ENCODE results near the gene KCNJ5.

KCNJ5 gene

GRCh38 chr11:128884054-128884453 lies 7.1 kb upstream of the KCNJ5 start:
- no peak for TF ChIP-seq CTCF (IDR thresholded peaks at IDR 0.05)

GRCh38 chr11:128884703-128885338 lies 6.3 kb upstream of the KCNJ5 start:
- peak; percentile 66 for DNase-seq
- H3K9me3 Mint-ChIP-seq: no peaks in the 10 kb centered on the region
- H3K4me3 Mint-ChIP-seq: no peak overlapping the region
- peaks cover 65% of the 10 kb centered on the region for H3K27me3 Mint-ChIP-seq (ENCODE audit: low read depth, poor library complexity)
- H3K4me1 Mint-ChIP-seq: peaks cover 37% of the 10 kb centered on the region
- no peaks in the 10 kb centered on the region for H3K36me3 Mint-ChIP-seq (ENCODE audit: low read depth)
- TF ChIP-seq CTCF (IDR thresholded peaks at IDR 0.05): peak; percentile 92
- H3K27ac Mint-ChIP-seq: no peak overlapping the region

More at GRCh38 chr11:128884054-128884453, 7.1 kb upstream of the KCNJ5 start:
- Mint-ChIP-seq H3K27ac (no peak overlapping the region), H3K27me3 (ENCODE audit: low read depth, poor library complexity) (peaks cover 57% of the 10 kb centered on the region), H3K9me3 (no peaks in the 10 kb centered on the region), H3K4me3 (no peak overlapping the region), H3K36me3 (ENCODE audit: low read depth) (no peaks in the 10 kb centered on the region), H3K4me1 (peaks cover 31% of the 10 kb centered on the region)
- no peak for DNase-seq

- no peak overlapping the region for H3K4me3 Mint-ChIP-seq
- TF ChIP-seq CTCF (IDR thresholded peaks at IDR 0.05): peak; percentile 43
- H3K4me1 Mint-ChIP-seq: peaks cover 43% of the 10 kb centered on the region
- H3K9me3 Mint-ChIP-seq: no peaks in the 10 kb centered on the region
- peak; percentile 35 for DNase-seq
- no peak overlapping the region for H3K27ac Mint-ChIP-seq
- peaks cover 71% of the 10 kb centered on the region for H3K27me3 Mint-ChIP-seq (ENCODE audit: low read depth, poor library complexity)
- no peaks in the 10 kb centered on the region for H3K36me3 Mint-ChIP-seq (ENCODE audit: low read depth)
Measured at GRCh38 chr11:128886406-128887124, 4.6 kb upstream of the KCNJ5 start.

DNA sequence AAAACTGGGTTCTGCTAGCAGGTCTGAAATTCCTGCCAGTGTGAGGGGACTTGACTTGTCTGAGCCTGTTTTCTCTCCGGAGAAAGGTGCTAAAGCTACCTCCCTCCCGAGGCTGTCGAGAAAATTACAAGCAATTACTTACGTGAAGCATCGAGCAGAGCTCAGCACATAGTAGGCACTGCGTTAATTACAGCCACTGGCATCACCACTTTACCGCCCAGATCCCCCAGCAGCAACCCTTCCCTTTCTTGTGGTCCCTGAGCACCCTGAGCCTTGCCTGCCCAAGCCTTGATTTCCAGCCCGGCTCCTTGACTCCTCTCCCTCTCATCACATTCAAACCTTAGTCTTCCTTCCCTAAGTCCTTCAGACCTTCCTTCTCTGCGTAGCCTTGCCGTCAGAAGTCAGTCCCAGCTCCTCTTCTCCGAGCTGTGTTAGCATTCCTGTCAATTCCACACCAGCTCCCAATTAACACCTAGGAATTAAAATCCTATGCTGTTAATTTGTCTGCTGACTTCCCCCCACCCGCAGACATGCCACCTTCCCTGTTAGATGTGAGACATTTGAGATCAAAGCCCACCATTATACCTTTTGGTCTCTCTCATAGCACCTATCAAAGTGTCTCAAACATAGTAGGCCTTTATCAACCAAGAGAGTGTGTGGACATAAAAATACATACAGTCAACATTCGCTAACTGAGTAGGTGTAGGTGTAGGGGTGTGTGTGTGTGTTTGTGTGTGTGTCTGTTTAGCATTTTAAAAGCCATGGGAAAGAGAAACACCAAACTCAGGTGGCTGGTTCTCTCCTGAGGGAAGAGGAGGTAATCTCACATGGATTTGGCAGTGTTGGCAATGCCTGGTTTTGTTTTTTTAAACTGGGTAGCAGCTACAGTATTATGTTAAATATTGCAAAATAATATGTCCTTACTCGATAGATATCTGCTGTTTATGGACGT lies 2.8 kb upstream of the KCNJ5 start:
- no peak overlapping the region for H3K4me3 Mint-ChIP-seq
- DNase-seq: no peak
- H3K27ac Mint-ChIP-seq: no peak overlapping the region
- no peaks in the 10 kb centered on the region for H3K9me3 Mint-ChIP-seq
- peaks cover 73% of the 10 kb centered on the region for H3K27me3 Mint-ChIP-seq (ENCODE audit: low read depth, poor library complexity)
- H3K36me3 Mint-ChIP-seq (ENCODE audit: low read depth): no peaks in the 10 kb centered on the region
- H3K4me1 Mint-ChIP-seq: peaks cover 44% of the 10 kb centered on the region
- no peak for TF ChIP-seq CTCF (IDR thresholded peaks at IDR 0.05)

DNA sequence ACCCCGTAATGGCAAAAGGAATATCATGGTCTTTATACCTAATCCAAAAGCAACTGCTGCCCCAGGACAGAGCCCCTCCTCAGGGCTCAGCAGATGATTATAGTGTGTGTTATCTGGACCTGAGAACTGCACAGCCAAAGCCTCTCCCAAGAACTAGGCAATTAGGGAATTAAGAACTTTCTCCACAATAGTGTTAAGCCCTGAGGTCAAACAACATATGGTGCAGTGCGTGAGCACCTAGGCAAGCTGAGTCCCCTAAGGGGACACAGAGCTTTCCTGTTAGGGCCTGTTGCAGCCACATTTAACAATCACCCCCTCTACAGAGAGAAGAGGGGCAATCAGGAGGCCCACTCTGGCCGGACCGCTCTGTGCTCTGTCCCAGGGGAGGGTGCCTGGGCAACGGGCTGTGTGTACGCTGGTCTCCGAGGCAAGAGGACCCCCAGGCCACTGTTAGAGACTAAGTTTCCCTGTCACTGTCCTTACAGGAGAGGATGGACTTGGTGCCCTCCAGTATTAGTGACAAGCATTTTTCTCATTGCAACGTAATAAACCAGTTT lies 1.4 kb upstream of the KCNJ5 start:
- no peak for DNase-seq
- Mint-ChIP-seq H3K4me3 (peak overlapping the region; percentile 86), H3K27me3 (ENCODE audit: low read depth, poor library complexity) (peaks cover 72% of the 10 kb centered on the region), H3K4me1 (peaks cover 56% of the 10 kb centered on the region), H3K27ac (no peak overlapping the region), H3K36me3 (ENCODE audit: low read depth) (no peaks in the 10 kb centered on the region), H3K9me3 (no peaks in the 10 kb centered on the region)
- no peak for TF ChIP-seq CTCF (IDR thresholded peaks at IDR 0.05)

All from nephron progenitor cell (in vitro differentiated cells).